HepG2 (cell line): ENCODE measurements around the gene GORASP2. TPM values are rescaled to one million over a fixed set of nuclear protein-coding genes. Genes with fewer than 3 reads are reported as not detected.

Experiments
- ARNTL ChIP-seq: sonication (generic); formaldehyde crosslinking; IDR thresholded peaks from 2 replicates; pipeline ENCODE4 v1.4.0; 2020; ENCODE audit warnings: mild to moderate bottlenecking, missing genetic modification reagents
- CSRNP1 ChIP-seq: sonication (generic); formaldehyde crosslinking; IDR thresholded peaks from 2 replicates; pipeline ENCODE4 v1.8.1; 2023; ENCODE audit warnings: mild to moderate bottlenecking, missing genetic modification reagents
- FOSL2 ChIP-seq: sonication (generic); formaldehyde crosslinking; IDR thresholded peaks from 2 replicates; pipeline ENCODE4 v1.4.0; 2020; ENCODE audit warnings: missing genetic modification reagents
- GFI1 ChIP-seq: sonication (generic); formaldehyde crosslinking; IDR thresholded peaks from 2 replicates; pipeline ENCODE4 v1.5.0; 2020; ENCODE audit warnings: missing genetic modification reagents, mild to moderate bottlenecking, borderline replicate concordance
- HDAC2 ChIP-seq: sonication (generic); formaldehyde crosslinking; IDR thresholded peaks from 2 replicates; pipeline ENCODE4 v1.4.0; 2020; ENCODE audit warnings: missing genetic modification reagents
- KMT2A ChIP-seq: sonication (generic); formaldehyde crosslinking; IDR thresholded peaks from 2 replicates; pipeline ENCODE4 v1.4.0; 2020; ENCODE audit warnings: missing genetic modification reagents
- MLXIP ChIP-seq: sonication (generic); formaldehyde crosslinking; IDR thresholded peaks from 2 replicates; pipeline ENCODE4 v1.9.0; 2021; ENCODE audit warnings: missing genetic modification reagents, borderline replicate concordance
- ZBTB38 ChIP-seq: sonication (generic); formaldehyde crosslinking; IDR thresholded peaks from 2 replicates; pipeline ENCODE4 v1.5.1; 2020; ENCODE audit warnings: mild to moderate bottlenecking, missing genetic modification reagents
- ZEB1 ChIP-seq: IDR thresholded peaks from 2 replicates; pipeline ENCODE4 v1.6.1; 2012; ENCODE audit warnings: mild to moderate bottlenecking, low read depth, inconsistent platforms; ENCODE audit not compliant: insufficient replicate concordance
- ZNF121 ChIP-seq: sonication (generic); formaldehyde crosslinking; IDR thresholded peaks from 2 replicates; pipeline ENCODE4 v1.5.0; 2020; ENCODE audit warnings: mild to moderate bottlenecking, missing genetic modification reagents
- ZNF275 ChIP-seq: sonication (generic); formaldehyde crosslinking; IDR thresholded peaks from 2 replicates; pipeline ENCODE4 v1.8.0; 2022; ENCODE audit warnings: missing genetic modification reagents, mild to moderate bottlenecking, inconsistent platforms, borderline replicate concordance
- ZNF333 ChIP-seq: sonication (generic); formaldehyde crosslinking; IDR thresholded peaks from 2 replicates; pipeline ENCODE4 v1.4.0; 2020; ENCODE audit warnings: mild to moderate bottlenecking, missing genetic modification reagents, borderline replicate concordance
- ZNF546 ChIP-seq: sonication (generic); formaldehyde crosslinking; conservative IDR thresholded peaks from 2 replicates; pipeline ENCODE4 v1.8.1; 2023; ENCODE audit warnings: mild to moderate bottlenecking, missing genetic modification reagents
- ZNF567 ChIP-seq: sonication (generic); formaldehyde crosslinking; IDR thresholded peaks from 2 replicates; pipeline ENCODE4 v1.8.1; 2023; ENCODE audit warnings: mild to moderate bottlenecking, missing genetic modification reagents, borderline replicate concordance
- ZNF616 ChIP-seq: sonication (generic); formaldehyde crosslinking; IDR thresholded peaks from 2 replicates; pipeline ENCODE4 v1.5.0; 2020; ENCODE audit warnings: low read depth, mild to moderate bottlenecking, missing genetic modification reagents
- polyA plus RNA-seq, 8 experiments: library from polyadenylated mRNA; depleted of rRNA in 3 of 8; stranded (reverse) in 7 of 8; unstranded in 1 of 8; fragments of >200 nt; fragmentation: Illumina TruSeq in 4 of 8; extraction: Trizol in 4 of 8; gene quantifications; 2 replicates each; pipeline versions ENCODE4 v1.2.1 to v1.2.3, GENCODE V29; 2011 to 2016; ENCODE audit warnings: low read depth in 4 of 8, missing spikeins in 1 of 8, mixed read lengths in 1 of 8; ENCODE audit not compliant: insufficient read depth in 1 of 8
- total RNA-seq, 5 experiments: library from RNA; depleted of rRNA; stranded (reverse); fragments of >200 nt; fragmentation: Illumina TruSeq; extraction: Trizol; gene quantifications; 2 replicates each; pipeline ENCODE4 v1.2.3, GENCODE V29; 2016; ENCODE audit warnings: low read depth in 1 of 5

GORASP2 gene
- total and polyA plus RNA-seq, 2 of the 13 experiments (the other 11 are each of a cell fraction or from before 2014, with no cell fraction given), result 103 to 239 TPM

GRCh38 chr2:170975127-170975942 lies 46.3 kb downstream of the GORASP2 start (continued):
- TF ChIP-seq ZNF546 (no peak), ZNF333 (CRISPR knock-in tag) (no peak), HDAC2 (CRISPR knock-in tag) (no peak), ZNF567 (peak; percentile 84; the same call in 1 of the 2 replicates), ZNF275 (CRISPR knock-in tag) (no peak), ZBTB38 (CRISPR knock-in tag) (peak; percentile 43; the same call in 1 of the 2 replicates), ZNF616 (no peak), ARNTL (CRISPR knock-in tag) (0 out of 2 replicates have a peak, but pooled peaks have one; percentile 12), ZEB1 (peak; percentile 21), FOSL2 (CRISPR knock-in tag) (no peak), CSRNP1 (CRISPR knock-in tag) (peak; percentile 69), GFI1 (CRISPR knock-in tag) (peak; percentile 67; the same call in 1 of the 2 replicates), KMT2A (CRISPR knock-in tag) (0 out of 2 replicates have a peak, but pooled peaks have one; percentile 12), MLXIP (CRISPR knock-in tag) (0 out of 2 replicates have a peak, but pooled peaks have one; percentile 25), ZNF121 (CRISPR knock-in tag) (0 out of 2 replicates have a peak, but pooled peaks have one; percentile 12)
